GM23338 (cell line): ENCODE data around the gene KRTAP10-5. TPM values are rescaled to one million over a fixed set of nuclear protein-coding genes. Genes with fewer than 3 reads are reported as not detected.

ENCODE experiments used
- ATAC-seq: fragments of 200-7000 bp; cut with Tn5 transposase; 3 replicates; pipeline ENCODE4 v1.9.1; 2020
- DNase-seq: peaks from one replicate; pipeline ENCODE4 v3.0.0-alpha.2; 2015; ENCODE audit warnings: low spot score
- H2AFZ ChIP-seq: fragments of 200-600 bp; sonication (generic); 2 replicates; pipeline ENCODE4 v1.8.0; 2016; ENCODE audit warnings: antibody characterized with exemption, mild to moderate bottlenecking, moderate library complexity
- H3F3A ChIP-seq: fragments of 200-600 bp; sonication (generic); replicated peaks from 2 replicates; pipeline ENCODE4 v1.8.0; 2017; ENCODE audit warnings: antibody characterized with exemption, mixed run types, low read depth
- H3K27ac ChIP-seq: fragments of 200-600 bp; sonication (generic); 2 replicates; pipeline ENCODE4 v1.6.1; 2016; ENCODE audit warnings: low read depth
- H3K27me3 ChIP-seq: fragments of 200-600 bp; sonication (generic); 2 replicates; pipeline ENCODE4 v1.8.0; 2016; ENCODE audit warnings: mild to moderate bottlenecking, mixed run types, moderate library complexity; ENCODE audit not compliant: insufficient read depth
- H3K36me3 ChIP-seq: fragments of 200-600 bp; sonication (generic); 2 replicates; pipeline ENCODE4 v1.8.0; 2016; ENCODE audit warnings: mild to moderate bottlenecking; ENCODE audit not compliant: insufficient read depth
- H3K4me1 ChIP-seq: fragments of 200-600 bp; sonication (generic); 2 replicates; pipeline ENCODE4 v1.8.0; 2016; ENCODE audit warnings: mild to moderate bottlenecking, moderate library complexity; ENCODE audit not compliant: insufficient read depth
- H3K4me2 ChIP-seq: fragments of 200-600 bp; sonication (generic); 2 replicates; pipeline ENCODE4 v1.7.1; 2017; ENCODE audit warnings: mixed run types
- H3K4me3 ChIP-seq: fragments of 200-600 bp; sonication (generic); 2 replicates; pipeline ENCODE4 v1.6.1; 2016; ENCODE audit warnings: mixed run types
- H3K79me2 ChIP-seq: fragments of 200-600 bp; sonication (generic); replicated peaks from 2 replicates; pipeline ENCODE4 v1.8.0; 2017; ENCODE audit warnings: mild to moderate bottlenecking; ENCODE audit not compliant: insufficient read depth
- H3K9me2 ChIP-seq: fragments of 200-600 bp; sonication (generic); 2 replicates; pipeline ENCODE4 v1.8.0; 2017; ENCODE audit not compliant: insufficient read depth
- H4K20me1 ChIP-seq: fragments of 200-600 bp; sonication (generic); replicated peaks from 2 replicates; pipeline ENCODE4 v1.8.0; 2017; ENCODE audit warnings: mild to moderate bottlenecking; ENCODE audit not compliant: insufficient read depth
- H3K27ac Mint-ChIP-seq: 2 replicates; pipeline ENCODE4 v1.8.0; 2020; ENCODE audit warnings: inconsistent platforms, mild to moderate bottlenecking, moderate library complexity, mixed read lengths
- H3K27me3 Mint-ChIP-seq: 3 replicates; pipeline ENCODE4 v1.8.0; 2022; ENCODE audit warnings: low read depth, mild to moderate bottlenecking, moderate library complexity, mixed read lengths, inconsistent platforms; ENCODE audit not compliant: insufficient read depth, poor library complexity
- H3K36me3 Mint-ChIP-seq: 3 replicates; pipeline ENCODE4 v1.8.0; 2021; ENCODE audit warnings: low read depth, mild to moderate bottlenecking, inconsistent platforms, moderate library complexity, mixed read lengths
- H3K4me1 Mint-ChIP-seq: 3 replicates; pipeline ENCODE4 v1.8.0; 2020; ENCODE audit warnings: mild to moderate bottlenecking, inconsistent platforms, mixed read lengths
- H3K4me3 Mint-ChIP-seq: 3 replicates; pipeline ENCODE4 v1.8.0; 2021; ENCODE audit warnings: moderate library complexity, mild to moderate bottlenecking, inconsistent platforms, mixed read lengths
- H3K9me3 Mint-ChIP-seq: 3 replicates; pipeline ENCODE4 v1.8.0; 2020; ENCODE audit warnings: moderate library complexity, mild to moderate bottlenecking, inconsistent platforms, mixed read lengths
- CREB1 ChIP-seq: fragments of 250-450 bp; sonication (Bioruptor Pico); IDR thresholded peaks from 2 replicates; pipeline ENCODE4 v1.5.0; 2020; ENCODE audit warnings: low read depth, mild to moderate bottlenecking, moderate library complexity
- ETS1 ChIP-seq: IDR thresholded peaks from 2 replicates; pipeline ENCODE4 v1.6.1; 2016; ENCODE audit warnings: antibody characterized with exemption
- EZH2 ChIP-seq: fragments of 200-600 bp; sonication (generic); IDR thresholded peaks from one replicate; pipeline ENCODE4 v1.8.0; 2017; ENCODE audit warnings: antibody characterized with exemption, mild to moderate bottlenecking, low read depth; ENCODE audit not compliant: unreplicated experiment
- EZH2phosphoT487 ChIP-seq: fragments of 200-600 bp; sonication (generic); IDR thresholded peaks from one replicate; pipeline ENCODE4 v1.8.1; 2018; ENCODE audit warnings: antibody characterized with exemption; ENCODE audit not compliant: unreplicated experiment
- JUNB ChIP-seq: IDR thresholded peaks from one replicate; pipeline ENCODE4 v1.6.1; 2016; ENCODE audit warnings: antibody characterized with exemption; ENCODE audit not compliant: unreplicated experiment
- NANOG ChIP-seq: IDR thresholded peaks from 2 replicates; pipeline ENCODE4 v1.6.1; 2016; ENCODE audit warnings: antibody characterized with exemption, borderline replicate concordance
- POLR2AphosphoS5 ChIP-seq: IDR thresholded peaks from 2 replicates; pipeline ENCODE4 v1.6.1; 2016; ENCODE audit warnings: antibody characterized with exemption, low read depth
- REST ChIP-seq: IDR thresholded peaks from one replicate; pipeline ENCODE4 v1.6.1; 2018; ENCODE audit warnings: antibody characterized with exemption; ENCODE audit not compliant: unreplicated experiment
- STAT1 ChIP-seq: IDR thresholded peaks from one replicate; pipeline ENCODE4 v1.6.1; 2016; ENCODE audit warnings: antibody characterized with exemption; ENCODE audit not compliant: unreplicated experiment
- ZNF114 ChIP-seq: fragments of 250-450 bp; sonication (Bioruptor Pico); IDR thresholded peaks from 2 replicates; pipeline ENCODE4 v1.5.0; 2020; ENCODE audit warnings: mild to moderate bottlenecking, moderate library complexity
- ZNF331 ChIP-seq: fragments of 250-450 bp; sonication (Bioruptor Pico); IDR thresholded peaks from 2 replicates; pipeline ENCODE4 v1.5.0; 2020; ENCODE audit warnings: low read depth, mild to moderate bottlenecking, moderate library complexity
- ZNF462 ChIP-seq: fragments of 250-450 bp; sonication (Bioruptor Pico); IDR thresholded peaks from 2 replicates; pipeline ENCODE4 v1.5.0; 2020; ENCODE audit warnings: mild to moderate bottlenecking, moderate library complexity
- polyA plus RNA-seq: library from polyadenylated mRNA; unstranded; fragments of >200 nt; fragmentation: Nextera tagmentation; extraction: Ambion mirVana; gene quantifications from 2 replicates; pipeline ENCODE4 v1.2.1, GENCODE V29; 2016
- total RNA-seq: library from RNA; depleted of rRNA; stranded (reverse); fragments of >200 nt; shearing (Covaris generic); gene quantifications from 2 replicates; pipeline ENCODE4 v1.2.3, GENCODE V29; 2014
- TF ChIP-seq, protein P1 (sequence below), 2 experiments: fragments of 200-600 bp in 1 of 2; sonication (generic) in 1 of 2; conservative IDR thresholded peaks; 2 replicates each; pipeline versions ENCODE4 v1.5.1 to v1.6.1; 2016 to 2017; ENCODE audit warnings: antibody characterized with exemption in 2 of 2, low read depth in 2 of 2, mild to moderate bottlenecking in 2 of 2, moderate library complexity in 1 of 2

The KRTAP10-5 gene
- total and polyA plus RNA-seq, 2 experiments from 2014 or later: not detected

- no peaks in the 10 kb centered on the region for H3K9me3 Mint-ChIP-seq
- no peak overlapping the region for H3K27ac ChIP-seq
- 0 out of 2 replicates have a peak, but pooled peaks cover 2% of the 10 kb centered on the region for H3F3A ChIP-seq
- H3K79me2 ChIP-seq: no peaks in the 10 kb centered on the region
- H3K4me1 ChIP-seq: peaks cover 10% of the 10 kb centered on the region; the same call in 1 of the 2 replicates
- DNase-seq: no peak
- ATAC-seq: no peak
- H3K4me3 ChIP-seq: no peak overlapping the region
- H3K9me2 ChIP-seq: no peaks in the 10 kb centered on the region
- no peak overlapping the region for H3K4me2 ChIP-seq
- peaks cover 13% of the 10 kb centered on the region for H3K27me3 Mint-ChIP-seq
- no peak overlapping the region for H3K4me3 Mint-ChIP-seq
- peaks cover 38% of the 10 kb centered on the region for H3K4me1 Mint-ChIP-seq
- H3K36me3 Mint-ChIP-seq: no peaks in the 10 kb centered on the region; the same call in 2 of the 3 replicates
- H2AFZ ChIP-seq: no peak overlapping the region
- no peak overlapping the region for H3K27ac Mint-ChIP-seq
- H3K27me3 ChIP-seq: no peaks in the 10 kb centered on the region
- no peaks in the 10 kb centered on the region for H4K20me1 ChIP-seq
- no peaks in the 10 kb centered on the region for H3K36me3 ChIP-seq
- TF ChIP-seq ZNF331 (CRISPR knock-in tag) (no peak), ZNF114 (CRISPR knock-in tag) (no peak), CREB1 (CRISPR knock-in tag) (no peak), STAT1 (no peak), JUNB (no peak), REST (no peak), POLR2AphosphoS5 (no peak), EZH2 (no peak), NANOG (no peak), EZH2phosphoT487 (no peak), ETS1 (no peak), ZNF462 (CRISPR knock-in tag) (no peak)
- TF ChIP-seq, protein P1, sequence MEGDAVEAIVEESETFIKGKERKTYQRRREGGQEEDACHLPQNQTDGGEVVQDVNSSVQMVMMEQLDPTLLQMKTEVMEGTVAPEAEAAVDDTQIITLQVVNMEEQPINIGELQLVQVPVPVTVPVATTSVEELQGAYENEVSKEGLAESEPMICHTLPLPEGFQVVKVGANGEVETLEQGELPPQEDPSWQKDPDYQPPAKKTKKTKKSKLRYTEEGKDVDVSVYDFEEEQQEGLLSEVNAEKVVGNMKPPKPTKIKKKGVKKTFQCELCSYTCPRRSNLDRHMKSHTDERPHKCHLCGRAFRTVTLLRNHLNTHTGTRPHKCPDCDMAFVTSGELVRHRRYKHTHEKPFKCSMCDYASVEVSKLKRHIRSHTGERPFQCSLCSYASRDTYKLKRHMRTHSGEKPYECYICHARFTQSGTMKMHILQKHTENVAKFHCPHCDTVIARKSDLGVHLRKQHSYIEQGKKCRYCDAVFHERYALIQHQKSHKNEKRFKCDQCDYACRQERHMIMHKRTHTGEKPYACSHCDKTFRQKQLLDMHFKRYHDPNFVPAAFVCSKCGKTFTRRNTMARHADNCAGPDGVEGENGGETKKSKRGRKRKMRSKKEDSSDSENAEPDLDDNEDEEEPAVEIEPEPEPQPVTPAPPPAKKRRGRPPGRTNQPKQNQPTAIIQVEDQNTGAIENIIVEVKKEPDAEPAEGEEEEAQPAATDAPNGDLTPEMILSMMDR (conservative IDR thresholded peaks at IDR 0.05; ENCODE audit: low read depth in 2 of 2): no peak
Measured at GRCh38 chr21:44555200-44555875, 25.1 kb downstream of the KRTAP10-5 start.
